ENCODE data around the gene TBC1D14. TPM values are rescaled to one million over a fixed set of nuclear protein-coding genes. Genes with fewer than 3 reads are reported as not detected.

Gene TBC1D14
- total RNA-seq, 4 donors from 2014 or later: 44.8 to 67.7 (median 55.7) TPM

GRCh38 chr4:7060346-7061150 lies 150.9 kb downstream of the TBC1D14 start:
- no peak for DNase-seq
- TF ChIP-seq POLR2A (IDR thresholded peaks at IDR 0.05) (no peak), CTCF (IDR thresholded peaks at IDR 0.05) (no peak)
- no peaks in the 10 kb centered on the region for H3K27me3 ChIP-seq
- H3K9me3 ChIP-seq: no peaks in the 10 kb centered on the region
- H3K36me3 ChIP-seq: peaks cover 0 to 79% (median 0%) of the 10 kb centered on the region in 3 donors
- H3K27ac ChIP-seq: no peak overlapping the region
- H3K4me1 ChIP-seq: peaks cover 0 to 3% (median 0%) of the 10 kb centered on the region in 4 donors
- H3K4me3 ChIP-seq: no peak overlapping the region

GRCh38 chr4:7061815-7062214 lies 152.2 kb downstream of the TBC1D14 start:
- no peak overlapping the region for H3K27ac ChIP-seq
- H3K9me3 ChIP-seq: no peaks in the 10 kb centered on the region
- peaks cover 4 to 16% (median 6%) of the 10 kb centered on the region in 4 donors for H3K4me1 ChIP-seq
- peak in 1 of 3 donors; percentile 14 for DNase-seq
- no peaks in the 10 kb centered on the region for H3K27me3 ChIP-seq
- no peak overlapping the region for H3K4me3 ChIP-seq
- peaks cover 0 to 66% (median 0%) of the 10 kb centered on the region in 3 donors for H3K36me3 ChIP-seq
- no peak for TF ChIP-seq POLR2A (IDR thresholded peaks at IDR 0.05)
- TF ChIP-seq CTCF (IDR thresholded peaks at IDR 0.05): no peak

- TF ChIP-seq CTCF (IDR thresholded peaks at IDR 0.05): no peak
- no peak for TF ChIP-seq POLR2A (IDR thresholded peaks at IDR 0.05)
- Histone ChIP-seq H3K27me3 (no peaks in the 10 kb centered on the region), H3K36me3 (peaks cover 0 to 61% (median 0%) of the 10 kb centered on the region in 3 donors), H3K4me3 (no peak overlapping the region), H3K9me3 (no peaks in the 10 kb centered on the region), H3K27ac (no peak overlapping the region), H3K4me1 (peaks cover 4 to 18% (median 9%) of the 10 kb centered on the region in 4 donors)
- peak in 1 of 3 donors; percentile 6 for DNase-seq
These were observed 153.2 kb downstream of the TBC1D14 start for GRCh38 chr4:7062816-7063215.

- H3K27ac ChIP-seq: no peak overlapping the region
- no peak overlapping the region for H3K4me3 ChIP-seq
- DNase-seq: peak in 1 of 3 donors; percentile 41
- no peak for TF ChIP-seq POLR2A (IDR thresholded peaks at IDR 0.05)
- no peak for TF ChIP-seq CTCF (IDR thresholded peaks at IDR 0.05)
- no peaks in the 10 kb centered on the region for H3K9me3 ChIP-seq
- H3K36me3 ChIP-seq: peaks cover 0 to 61% (median 0%) of the 10 kb centered on the region in 3 donors
- no peaks in the 10 kb centered on the region for H3K27me3 ChIP-seq
- peaks cover 4 to 18% (median 9%) of the 10 kb centered on the region in 4 donors for H3K4me1 ChIP-seq
These were observed 153.7 kb downstream of the TBC1D14 start for GRCh38 chr4:7063362-7063761.

- no peak overlapping the region for H3K4me3 ChIP-seq
- no peak overlapping the region for H3K27ac ChIP-seq
- no peaks in the 10 kb centered on the region for H3K27me3 ChIP-seq
- TF ChIP-seq POLR2A (IDR thresholded peaks at IDR 0.05) (no peak), CTCF (IDR thresholded peaks at IDR 0.05) (no peak)
- peaks cover 0 to 42% (median 0%) of the 10 kb centered on the region in 3 donors for H3K36me3 ChIP-seq
- peaks cover 4 to 25% (median 13%) of the 10 kb centered on the region in 4 donors for H3K4me1 ChIP-seq
- no peak for DNase-seq
- no peaks in the 10 kb centered on the region for H3K9me3 ChIP-seq
These were observed 156.4 kb downstream of the TBC1D14 start for GRCh38 chr4:7066006-7066405.
